ENCODE measurements around the gene TNKS2.

- TF ChIP-seq CTCF (IDR thresholded peaks at IDR 0.05), result no peak
- TF ChIP-seq POLR2A (IDR thresholded peaks at IDR 0.05), result no peak
Measured at GRCh38 chr10:91820144-91820543, 21.9 kb downstream of the TNKS2 start.

Measured in prostate gland (tissue), 2 donors.